DMS153 treated with DMSO at 0.1 percent for 48 hours (cell line): ENCODE results near the gene SCFD1.

ENCODE experiments used
- DNase-seq: peaks from one replicate; lab custom pipeline; 2025; ENCODE audit not compliant: unreplicated experiment; lab: John Stamatoyannopoulos, UW

The SCFD1 gene

DNA sequence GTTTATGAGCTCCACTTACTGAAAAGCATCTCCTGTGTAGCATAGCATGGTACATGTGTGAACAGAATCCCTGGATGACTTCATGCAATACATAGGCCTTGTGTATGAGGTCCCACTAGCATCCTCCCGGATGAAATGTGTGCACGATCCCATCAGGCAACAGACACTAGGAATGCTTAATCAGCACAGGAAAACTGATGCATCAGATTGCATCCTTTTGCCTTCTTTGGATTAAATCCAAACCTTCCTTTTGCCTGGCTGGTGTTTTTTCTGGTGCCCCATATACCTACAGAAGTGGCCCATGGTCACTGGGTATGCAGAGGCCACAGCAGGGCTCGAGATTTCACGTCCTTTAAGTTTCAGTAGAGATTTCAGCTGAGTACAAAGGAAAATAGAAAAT lies 131.3 kb downstream of the SCFD1 start:
- DNase-seq = no peak

DNA sequence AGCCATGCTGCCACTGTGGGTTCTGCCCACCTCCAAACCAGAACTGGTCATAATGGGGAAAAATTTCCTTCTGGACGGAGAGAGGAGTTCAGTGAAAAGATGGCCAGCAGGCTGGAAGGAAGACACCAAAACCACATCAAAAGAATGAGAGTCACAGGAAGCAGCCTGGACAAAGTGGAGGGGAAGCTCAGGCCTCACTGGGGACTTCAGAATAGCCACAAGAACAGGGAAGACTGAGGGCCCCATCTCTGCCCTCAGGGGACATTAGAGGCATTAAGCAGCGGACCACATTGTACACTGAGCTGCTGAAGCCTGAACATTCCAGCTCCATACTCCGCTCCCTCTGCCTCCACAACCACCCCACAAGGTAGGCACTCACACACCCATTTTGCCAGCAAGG lies 132.7 kb downstream of the SCFD1 start:
- DNase-seq = no peak

DNA sequence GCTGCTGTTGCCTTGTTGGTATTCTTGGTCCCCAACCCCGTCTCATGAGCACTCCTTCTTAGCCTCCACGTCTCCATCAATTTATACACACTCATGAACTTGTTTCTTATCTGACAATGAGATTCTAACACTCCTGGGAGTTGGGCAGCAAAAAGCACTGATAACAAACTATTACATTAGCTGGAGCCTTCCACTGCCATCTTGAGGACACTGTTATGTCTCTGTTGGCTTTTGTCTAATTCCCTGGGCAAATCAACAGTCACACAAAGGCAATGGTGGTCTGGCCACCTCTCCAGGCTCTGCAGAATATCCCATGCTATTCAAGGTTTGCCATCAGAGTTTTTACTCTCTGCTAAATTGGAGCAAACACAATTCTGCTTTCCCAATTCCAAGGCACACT lies 134.5 kb downstream of the SCFD1 start:
- DNase-seq = no peak

DNA sequence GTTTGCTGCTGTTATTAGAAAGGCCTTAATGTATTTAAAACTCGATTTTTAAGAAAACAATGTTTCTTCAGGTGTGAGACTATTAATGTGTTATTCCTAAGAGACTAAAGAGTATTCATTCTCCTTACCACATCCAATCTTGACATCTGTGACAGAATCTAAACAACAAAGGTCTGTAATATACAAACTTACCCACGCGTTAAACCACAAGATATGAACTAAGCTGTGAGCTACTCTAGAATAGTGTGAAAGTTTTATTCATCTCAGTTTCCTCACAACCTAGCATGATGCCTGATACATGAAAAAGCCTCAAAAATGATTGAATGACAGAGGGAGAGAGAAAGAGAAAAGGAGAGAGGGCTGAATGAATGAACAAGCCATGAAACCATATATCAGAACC lies 135.0 kb downstream of the SCFD1 start:
- DNase-seq = no peak

DNA sequence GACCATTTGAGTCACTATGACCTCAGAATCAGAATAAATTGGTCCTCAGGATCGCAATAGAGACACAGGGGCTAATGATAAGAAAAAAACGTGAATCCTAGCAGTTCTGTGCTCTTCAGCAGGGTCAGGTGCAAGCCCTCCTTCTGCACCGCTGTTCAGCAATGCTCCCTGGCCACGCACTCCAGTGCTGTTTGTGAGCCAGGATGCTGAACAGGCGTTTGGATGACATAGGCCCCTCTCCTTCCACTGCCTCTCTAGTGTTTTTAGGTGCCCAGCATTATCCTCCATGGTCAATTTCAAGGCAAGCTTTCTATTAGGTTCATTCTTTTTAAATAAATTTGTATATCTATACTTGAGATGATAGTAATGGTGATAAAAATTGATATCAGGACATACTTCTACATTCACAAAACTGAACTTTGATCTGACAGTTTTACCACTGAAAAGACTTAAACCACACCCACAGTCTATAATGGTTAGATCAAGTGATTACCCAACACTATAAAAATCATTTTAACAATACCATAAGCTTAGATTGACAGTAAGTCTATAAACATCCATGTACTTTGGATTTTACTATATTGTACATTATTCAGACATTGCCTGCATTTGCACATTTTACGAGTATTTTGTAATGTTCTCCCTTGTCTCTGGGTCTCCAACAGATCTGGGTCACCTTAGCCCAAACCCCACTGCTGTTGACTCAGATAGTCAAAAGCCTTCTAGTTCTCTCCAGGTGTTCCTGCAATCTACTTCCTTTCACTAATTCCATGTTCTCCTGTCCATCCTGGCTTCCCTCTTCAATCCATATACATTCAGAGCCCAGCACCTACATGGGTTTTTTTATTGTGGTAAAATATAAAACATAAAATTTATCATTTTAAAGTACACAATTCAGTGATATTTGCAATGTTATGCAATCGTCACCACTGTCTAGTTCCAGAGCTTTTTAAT lies 137.3 kb downstream of the SCFD1 start:
- DNase-seq = no peak

DNA sequence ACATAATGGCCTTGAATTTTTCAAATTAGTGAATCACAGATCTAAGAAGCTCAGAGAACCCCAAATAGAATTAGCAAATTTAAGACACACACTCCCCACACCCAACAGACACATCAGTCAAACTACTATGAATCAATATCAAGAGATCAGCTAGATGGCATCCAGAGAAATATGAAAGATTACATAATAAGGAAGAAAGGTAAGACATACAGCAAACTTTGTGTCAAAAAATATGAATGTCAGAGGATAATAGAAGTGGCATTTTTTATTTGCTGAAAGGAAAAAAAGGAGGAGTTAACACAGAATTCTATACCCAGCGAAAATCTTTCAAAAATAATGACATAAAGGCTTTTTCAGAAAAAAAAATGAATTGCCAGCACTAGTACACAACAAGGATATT lies 141.8 kb downstream of the SCFD1 start:
- DNase-seq = no peak

DNA sequence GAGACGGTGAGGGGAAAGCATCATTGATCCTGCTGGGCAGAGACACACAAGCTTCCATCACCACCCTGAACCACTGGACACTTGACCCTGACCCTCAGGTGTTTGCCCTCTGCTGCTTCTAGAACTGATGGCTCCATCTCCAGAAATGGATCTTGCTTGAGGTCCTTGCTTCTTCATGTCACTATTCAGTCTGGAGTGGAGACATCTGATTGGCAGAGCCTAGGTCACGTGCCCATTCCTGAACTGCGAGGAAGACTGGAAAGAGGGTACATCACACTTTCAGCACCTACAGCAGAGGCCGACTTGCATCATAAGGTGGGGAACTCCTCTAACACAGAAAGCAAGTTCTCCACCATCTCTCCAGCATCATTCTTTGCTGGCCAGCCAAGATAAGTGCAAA lies 145.5 kb downstream of the SCFD1 start:
- no peak for DNase-seq

DNA sequence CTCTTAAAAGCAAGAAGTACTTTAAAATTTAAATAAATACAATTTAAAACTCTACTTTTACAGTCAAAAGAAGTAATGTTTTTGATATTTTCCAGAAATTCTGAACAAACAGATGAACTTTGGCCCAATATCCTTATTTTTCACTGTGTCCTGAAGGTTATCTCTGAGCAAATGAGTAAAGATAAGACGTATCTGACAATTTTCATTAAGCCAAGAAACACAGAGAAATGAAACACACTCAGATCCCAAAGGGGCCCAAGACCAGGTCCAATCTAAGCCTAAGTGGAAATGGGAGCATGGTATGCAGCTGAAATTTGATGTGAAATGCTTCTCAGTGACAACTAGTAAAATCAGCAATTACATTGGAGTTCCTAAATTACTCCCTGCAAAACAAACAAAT lies 146.7 kb downstream of the SCFD1 start:
- DNase-seq = no peak

DNA sequence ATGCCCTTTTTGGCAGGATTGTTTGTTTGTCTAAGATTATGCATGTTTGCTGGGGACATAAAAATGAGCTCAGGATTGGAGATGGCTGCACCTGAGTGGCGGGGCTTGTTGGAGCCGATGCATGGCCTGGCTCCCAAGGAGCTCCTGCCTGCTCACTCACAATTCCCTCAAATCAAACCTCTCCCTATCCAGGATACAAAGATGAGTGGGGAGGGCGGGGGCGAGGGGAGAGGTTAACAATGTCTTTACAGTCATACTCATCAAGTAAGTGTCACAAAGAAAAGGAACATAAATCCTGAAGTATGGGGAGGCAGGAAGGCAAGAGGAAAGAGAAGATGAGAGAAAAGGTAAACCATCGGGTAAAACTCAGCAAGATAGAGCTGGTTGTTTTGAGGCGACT lies 148.3 kb downstream of the SCFD1 start:
- DNase-seq = no peak

DNA sequence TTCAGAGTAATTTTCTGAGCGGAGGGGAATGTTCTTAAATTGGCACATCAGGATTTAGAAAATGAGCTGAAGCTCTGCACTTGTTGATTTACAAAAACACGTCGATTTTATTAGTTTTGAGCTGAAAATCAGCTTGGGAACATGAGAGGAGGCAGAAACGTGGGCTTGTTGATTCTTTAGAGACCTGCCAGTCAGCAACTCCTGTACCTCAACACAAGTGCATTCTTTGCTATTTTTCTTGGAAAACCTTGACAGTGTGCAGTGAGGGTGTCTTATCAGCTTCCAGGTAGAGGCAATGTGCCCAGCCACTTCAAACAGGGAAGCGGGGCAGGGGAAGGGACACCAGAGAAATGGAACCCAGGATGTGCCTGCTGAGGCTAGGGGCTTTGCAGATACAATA lies 149.5 kb downstream of the SCFD1 start:
- DNase-seq = no peak

DNA sequence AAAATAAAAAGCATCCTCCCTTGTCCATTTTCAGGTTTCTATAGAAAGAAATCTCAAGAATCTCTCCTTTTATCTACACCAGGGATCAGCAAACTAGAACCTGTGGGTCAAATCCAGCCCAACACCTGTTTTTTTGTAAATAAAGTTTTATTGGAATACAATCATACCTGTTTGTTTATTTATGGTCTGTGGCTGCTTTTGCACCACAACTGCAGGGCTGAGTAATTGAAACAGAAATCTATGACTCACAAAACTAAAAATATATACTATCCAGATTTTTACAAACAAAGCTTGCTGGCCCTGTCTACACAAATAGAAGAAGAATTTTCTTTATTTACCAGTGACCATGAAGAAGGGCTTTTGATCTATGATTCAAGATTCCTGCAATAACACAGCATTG lies 157.1 kb downstream of the SCFD1 start:
- DNase-seq = no peak
